Adrenal gland (tissue), 5 donors: ENCODE data around the gene KIF26B.

ENCODE experiments used
- CTCF ChIP-seq, 6 experiments: fragments of 450-650 bp in 4 of 6; fragments of 200-600 bp in 2 of 6; sonication (generic) in 1 of 6; IDR thresholded peaks; 1 replicate in 5 of 6; 2 replicates in 1 of 6; pipeline versions ENCODE4 v1.5.1 to v1.8.0; 2016 to 2021; ENCODE audit warnings: antibody characterized with exemption in 6 of 6, mild to moderate bottlenecking in 2 of 6, moderate library complexity in 1 of 6
- POLR2A ChIP-seq, 2 donors: fragments of 450-650 bp; IDR thresholded peaks; one replicate each; pipeline ENCODE4 v1.6.1; 2017; ENCODE audit warnings: antibody characterized with exemption in 2 of 2, mild to moderate bottlenecking in 2 of 2, moderate library complexity in 1 of 2
- donor health status: DM: no; HTN: no; CAD: no.

GRCh38 chr1:245671349-245671748 is 516.6 kb downstream of the KIF26B start:
- TF ChIP-seq POLR2A (IDR thresholded peaks at IDR 0.05), result no peak
- TF ChIP-seq CTCF (IDR thresholded peaks at IDR 0.05), result no peak
